OCI-LY7 (cell line): ENCODE measurements around the gene DNASE1L3. TPM values are rescaled to one million over a fixed set of nuclear protein-coding genes. Genes with fewer than 3 reads are reported as not detected.

ENCODE experiments used
- BruUV-seq: library from RNA; stranded (reverse); fragments of 400-500 nt; replicated peaks from 2 replicates; lab custom pipeline; 2021; lab: Mats Ljungman, UMichigan
- CTCF ChIA-PET: fragments of 300-600 bp; sonication (Branson Sonifier 250); formaldehyde crosslinking; loops from one replicate; lab custom pipeline; 2022; ENCODE audit warnings: antibody characterized with exemption; ENCODE audit not compliant: unreplicated experiment; lab: Charles Lee
- POLR2A ChIA-PET: fragments of 300-600 bp; sonication (Branson Sonifier 250); formaldehyde crosslinking; loops from one replicate; lab custom pipeline; 2022; ENCODE audit warnings: antibody characterized with exemption; lab: Charles Lee
- DNase-seq: peaks from one replicate; pipeline ENCODE4 v3.0.0-alpha.2; 2015; ENCODE audit warnings: low spot score
- H2AFZ ChIP-seq: fragments of 200-600 bp; sonication (generic), shearing (Covaris generic); 2 replicates; pipeline ENCODE4 v1.6.1; 2014; ENCODE audit warnings: mild to moderate bottlenecking, antibody characterized with exemption, low read length, moderate library complexity
- H3K27ac ChIP-seq: fragments of 200-600 bp; sonication (generic); 2 replicates; pipeline ENCODE4 v1.5.1; 2014; ENCODE audit warnings: mixed run types, low read depth, mild to moderate bottlenecking, moderate library complexity, low read length, inconsistent platforms; ENCODE audit not compliant: poor library complexity, severe bottlenecking
- H3K36me3 ChIP-seq: fragments of 200-600 bp; sonication (generic); 2 replicates; pipeline ENCODE4 v1.6.1; 2014; ENCODE audit warnings: mild to moderate bottlenecking, antibody characterized with exemption, low read length, moderate library complexity, mixed read lengths; ENCODE audit not compliant: insufficient read depth
- H3K4me1 ChIP-seq: fragments of 200-600 bp; sonication (generic); 2 replicates; pipeline ENCODE4 v1.5.1; 2014; ENCODE audit warnings: mild to moderate bottlenecking, low read length; ENCODE audit not compliant: insufficient read depth, poor library complexity, severe bottlenecking
- H3K4me2 ChIP-seq: fragments of 200-600 bp; sonication (generic); 2 replicates; pipeline ENCODE4 v1.6.1; 2014; ENCODE audit warnings: mild to moderate bottlenecking, low read length
- H3K4me3 ChIP-seq: fragments of 200-600 bp; sonication (generic); 2 replicates; pipeline ENCODE4 v1.5.1; 2014; ENCODE audit warnings: mild to moderate bottlenecking, low read depth, low read length; ENCODE audit not compliant: poor library complexity, severe bottlenecking
- H3K79me2 ChIP-seq: fragments of 200-600 bp; sonication (generic); 2 replicates; pipeline ENCODE4 v1.6.1; 2016; ENCODE audit warnings: low read depth, mild to moderate bottlenecking, low read length, moderate library complexity, mixed read lengths; ENCODE audit not compliant: insufficient read depth
- H3K9me2 ChIP-seq: fragments of 200-600 bp; sonication (generic); 2 replicates; pipeline ENCODE4 v1.6.1; 2016; ENCODE audit warnings: mild to moderate bottlenecking, low read length, mixed read lengths; ENCODE audit not compliant: insufficient read depth
- H3K9me3 ChIP-seq: fragments of 200-600 bp; sonication (generic); 2 replicates; pipeline ENCODE4 v1.6.1; 2014; ENCODE audit warnings: mild to moderate bottlenecking, mixed run types, low read length, mixed read lengths
- H4K20me1 ChIP-seq: fragments of 200-600 bp; sonication (generic); 2 replicates; pipeline ENCODE4 v1.6.1; 2014; ENCODE audit warnings: mild to moderate bottlenecking, antibody characterized with exemption, low read length, moderate library complexity, mixed read lengths; ENCODE audit not compliant: insufficient read depth
- CTCF ChIP-seq: fragments of 200-600 bp; sonication (generic); conservative IDR thresholded peaks from 2 replicates; pipeline ENCODE4 v1.5.1; 2014; ENCODE audit warnings: mild to moderate bottlenecking, antibody characterized with exemption, low read length, moderate library complexity, mixed read lengths
- EZH2phosphoT487 ChIP-seq: fragments of 200-600 bp; sonication (generic); IDR thresholded peaks from 2 replicates; pipeline ENCODE4 v1.6.1; 2018; ENCODE audit warnings: low read depth, borderline replicate concordance, mild to moderate bottlenecking, mixed run types, antibody characterized with exemption, low read length, moderate library complexity, mixed read lengths
- intact Hi-C: fragments of 100-400 bp; cut with micrococcal nuclease; formaldehyde crosslinking; loops from one replicate; pipeline ENCODE4 v1.10.0; 2022; ENCODE audit not compliant: unreplicated experiment
- total RNA-seq, 2 experiments: library from RNA; depleted of rRNA in 1 of 2; stranded (reverse); fragments of >200 nt in 1 of 2; shearing (Covaris generic) in 1 of 2; gene quantifications; 2 replicates each; pipeline ENCODE4 v1.2.3, GENCODE V29; 2014 to 2022

DNASE1L3 gene
- total RNA-seq, 2 experiments from 2014 or later = 1.3 TPM; not detected in 1

- ChIA-PET CTCF (no interaction called here), POLR2A (interaction anchor here (0.7 to 1.4 kb wide), 5 partner anchors 8 to 1118 kb away, joined by 3 to 6 read pairs (median 4); no protein-coding TSS in a partner anchor)
- Histone ChIP-seq H2AFZ (no peak overlapping the region), H3K4me3 (no peak overlapping the region), H3K9me3 (no peaks in the 10 kb centered on the region), H4K20me1 (no peaks in the 10 kb centered on the region), H3K4me2 (no peak overlapping the region), H3K27ac (no peak overlapping the region), H3K36me3 (no peaks in the 10 kb centered on the region), H3K79me2 (no peaks in the 10 kb centered on the region), H3K4me1 (no peaks in the 10 kb centered on the region), H3K9me2 (no peaks in the 10 kb centered on the region)
- intact Hi-C loops = no loop called here
- no peak for DNase-seq
- TF ChIP-seq EZH2phosphoT487 (no peak), CTCF (no peak)
- BruUV-seq = no TSS peak
Measured at GRCh38 chr3:58223855-58224254, 13.1 kb upstream of the DNASE1L3 start.

GRCh38 chr3:58222161-58222724, 11.5 kb upstream of the DNASE1L3 start:
- Histone ChIP-seq H3K9me3 (no peaks in the 10 kb centered on the region), H3K27ac (no peak overlapping the region), H3K79me2 (no peaks in the 10 kb centered on the region), H3K36me3 (no peaks in the 10 kb centered on the region), H3K4me3 (no peak overlapping the region), H2AFZ (no peak overlapping the region), H4K20me1 (no peaks in the 10 kb centered on the region), H3K4me1 (peaks cover 4% of the 10 kb centered on the region), H3K4me2 (no peak overlapping the region), H3K9me2 (no peaks in the 10 kb centered on the region)
- ChIA-PET POLR2A (interaction anchor here (0.6 kb wide), 1 partner anchor 186 kb away, joined by 4 read pairs; no protein-coding TSS in a partner anchor), CTCF (interaction anchor here (1.2 kb wide), 1 partner anchor 34 kb away, joined by 3 read pairs; no protein-coding TSS in a partner anchor)
- no peak for TF ChIP-seq CTCF
- TF ChIP-seq EZH2phosphoT487 = no peak
- peak; percentile 49 for DNase-seq
- intact Hi-C loops = no loop called here
- BruUV-seq = no TSS peak

DNA sequence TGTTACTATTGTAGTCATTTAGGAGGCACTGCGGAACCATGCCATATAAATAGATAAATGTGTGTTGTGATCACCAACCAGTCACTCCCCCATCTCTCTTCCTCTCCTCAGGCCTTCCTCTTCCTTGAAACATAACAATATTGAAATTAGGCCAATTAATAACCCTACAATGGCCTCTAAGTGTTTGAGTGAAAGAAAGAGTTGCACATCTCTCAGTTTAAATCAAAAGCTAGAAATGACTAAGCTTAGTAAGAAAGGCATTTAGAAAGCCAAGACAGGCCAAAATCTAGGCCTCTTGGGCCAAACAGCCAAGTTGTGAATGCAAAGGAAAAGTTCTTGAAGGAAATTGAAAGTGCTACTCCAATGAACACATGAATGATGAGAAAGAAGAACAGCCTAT, 8.1 kb upstream of the DNASE1L3 start:
- Histone ChIP-seq H3K4me1 (peaks cover 22% of the 10 kb centered on the region), H2AFZ (no peak overlapping the region), H3K4me2 (no peak overlapping the region), H4K20me1 (no peaks in the 10 kb centered on the region), H3K9me2 (no peaks in the 10 kb centered on the region), H3K79me2 (no peaks in the 10 kb centered on the region), H3K27ac (no peak overlapping the region), H3K9me3 (no peaks in the 10 kb centered on the region), H3K36me3 (no peaks in the 10 kb centered on the region), H3K4me3 (no peak overlapping the region)
- POLR2A ChIA-PET = interaction anchor here (0.9 to 1.4 kb wide), 5 partner anchors 14 to 51 kb away, joined by 3 to 4 read pairs (median 3); no protein-coding TSS in a partner anchor
- no peak for DNase-seq
- CTCF ChIA-PET = interaction anchor here (1.0 kb wide), 1 partner anchor 28 kb away, joined by 3 read pairs; no protein-coding TSS in a partner anchor
- BruUV-seq = no TSS peak
- intact Hi-C loops = loop anchor here (5.0 kb wide), 1 partner anchor 42 kb away; no protein-coding TSS in a partner anchor
- no peak for TF ChIP-seq EZH2phosphoT487
- TF ChIP-seq CTCF = no peak
